ELF-1 (cell line): ENCODE data around the gene MYH16.
A peak's percentile ranks its signal among the peaks of the same experiment; 100 is the strongest.
"Not testable (repeated sequence)": the region's sequence is repeated elsewhere in the genome, so short reads cannot be mapped to it uniquely, and the experiment has no call there.

Experiments
- DNase-seq: peaks from one replicate; pipeline ENCODE4 v3.0.0-alpha.2; 2016; ENCODE audit warnings: low read depth, low spot score

The MYH16 gene

DNA sequence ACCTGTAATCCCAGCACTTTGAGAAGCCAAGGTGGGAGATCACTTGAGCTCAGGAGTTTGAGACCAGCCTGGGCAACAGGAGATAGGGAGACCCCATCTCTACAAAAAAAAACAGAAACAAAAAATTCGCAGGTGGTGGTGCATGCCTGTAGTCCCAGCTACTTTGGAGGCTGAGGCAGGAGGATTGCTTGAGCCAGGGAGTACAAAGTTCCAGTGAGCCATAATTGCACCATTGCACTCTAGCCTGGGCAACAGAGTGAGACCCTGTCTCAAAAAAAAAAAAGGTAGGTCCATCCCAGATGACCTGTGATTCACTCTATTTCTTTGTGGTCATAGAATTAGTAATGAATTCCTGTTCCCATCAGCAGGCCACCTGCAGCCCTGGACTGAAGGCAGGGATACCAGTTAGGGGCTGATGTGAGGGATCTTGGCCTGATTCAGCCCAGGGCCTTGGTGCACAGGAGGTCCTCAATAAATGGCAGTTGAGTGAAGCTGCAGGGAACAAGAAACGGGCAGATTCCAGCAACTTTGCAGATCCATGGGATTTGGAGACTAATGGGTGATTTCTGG, at the start of gene MYH16:
Gene MYH16 (plus strand): TSS at position 364 of the 570 bp plus-strand sequence.
- no peak for DNase-seq

DNA sequence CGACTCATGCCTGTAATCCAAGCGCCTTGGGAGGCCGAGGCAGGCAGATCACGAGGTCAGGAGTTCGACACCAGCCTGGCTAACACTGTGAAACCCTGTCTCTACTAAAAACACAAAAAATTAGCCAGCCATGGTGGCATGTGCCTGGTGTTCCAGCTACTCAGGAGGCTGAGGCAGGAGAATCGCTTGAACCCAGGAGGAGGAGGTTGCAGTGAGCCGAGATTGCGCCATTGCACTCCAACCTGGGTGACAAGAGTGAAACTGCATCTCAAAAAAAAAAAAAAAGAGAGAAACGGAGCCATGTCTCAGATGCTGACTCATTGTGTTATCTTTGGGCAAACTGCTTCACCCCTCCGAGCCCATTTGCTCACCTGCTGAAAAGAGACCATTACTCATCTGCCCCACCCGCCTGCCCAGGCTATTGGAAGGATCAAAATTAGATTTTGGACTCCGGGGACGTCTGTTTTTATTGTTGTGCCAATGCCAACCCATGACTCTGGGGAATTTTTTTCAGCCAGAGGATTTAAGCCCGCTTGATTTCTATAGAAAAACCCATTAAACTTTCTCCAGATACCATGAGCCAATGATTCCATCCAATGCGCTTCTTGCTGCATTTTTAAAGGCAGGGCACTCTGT, 48.3 kb upstream of the MYH16 start:
- not testable (repeated sequence) for DNase-seq

DNA sequence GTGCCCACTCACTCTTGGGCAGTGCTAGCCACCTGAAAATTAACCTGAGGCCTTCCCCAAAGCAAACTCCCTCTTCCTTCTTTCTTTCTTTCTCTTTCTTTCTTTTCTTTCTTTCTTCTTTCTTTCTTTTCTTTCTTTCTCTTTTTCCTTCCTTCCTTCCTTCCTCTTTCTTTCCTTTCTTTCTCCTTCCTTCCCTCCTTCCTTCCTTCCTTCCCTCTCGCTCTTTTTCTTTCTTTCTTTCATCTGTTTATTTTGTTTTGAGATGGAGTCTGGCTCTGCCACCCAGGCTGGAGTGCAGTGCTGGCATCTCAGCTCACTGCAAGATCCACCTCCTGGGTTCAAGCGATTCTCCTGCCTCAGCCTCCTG, 47.8 kb upstream of the MYH16 start:
- DNase-seq = no peak

DNA sequence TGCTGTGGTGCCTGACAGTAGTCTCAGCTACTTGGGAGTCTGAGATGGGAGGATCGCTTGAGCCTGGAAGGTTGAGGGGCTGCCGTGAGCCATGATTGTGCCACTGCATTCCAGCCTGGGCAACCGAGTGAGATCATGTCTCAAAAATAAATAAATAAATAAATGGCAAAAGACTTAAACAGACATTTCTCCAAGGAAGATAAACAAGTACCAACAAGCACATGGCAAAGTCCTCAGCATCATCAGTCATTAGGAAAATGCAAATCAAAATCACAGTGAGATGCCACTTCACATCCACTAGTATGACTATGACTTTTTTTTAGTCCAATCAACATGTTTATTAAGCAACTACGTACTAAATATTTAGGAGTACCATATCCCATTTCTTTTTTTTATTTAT, 43.4 kb upstream of the MYH16 start:
- DNase-seq = no peak

DNA sequence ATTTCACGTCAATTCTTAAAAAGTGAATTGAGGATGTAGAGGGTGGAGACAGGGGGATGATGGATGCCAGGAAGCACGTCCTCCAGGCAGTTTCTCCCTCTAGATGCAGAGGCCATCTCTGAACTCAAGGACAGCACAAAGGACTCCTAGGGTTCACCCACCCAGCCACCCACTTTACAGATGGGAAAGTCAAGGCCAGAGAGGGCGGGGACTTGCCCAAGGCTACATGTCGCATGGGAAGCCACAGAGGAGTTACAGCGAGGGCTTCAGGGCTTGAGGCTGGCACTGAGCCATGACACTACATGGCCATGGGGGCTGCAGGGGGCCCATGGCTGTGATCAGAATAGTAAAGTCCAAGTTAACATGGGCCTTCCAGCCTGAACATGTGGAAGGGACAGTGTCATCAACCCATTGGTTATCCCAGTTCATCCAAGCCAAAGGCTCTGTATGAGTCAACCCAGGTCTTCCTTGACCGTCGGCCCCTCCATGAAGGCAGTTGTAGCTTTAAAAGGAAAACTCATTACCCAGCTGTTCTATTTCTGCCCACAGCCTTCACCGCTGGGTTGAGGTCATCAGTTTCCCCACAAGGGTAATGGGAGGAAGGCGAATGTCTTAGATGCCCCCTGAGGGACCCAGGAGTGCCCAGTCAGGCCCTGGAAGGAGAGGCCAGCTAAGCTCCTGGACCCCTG, 40.4 kb upstream of the MYH16 start:
- no peak for DNase-seq

DNA sequence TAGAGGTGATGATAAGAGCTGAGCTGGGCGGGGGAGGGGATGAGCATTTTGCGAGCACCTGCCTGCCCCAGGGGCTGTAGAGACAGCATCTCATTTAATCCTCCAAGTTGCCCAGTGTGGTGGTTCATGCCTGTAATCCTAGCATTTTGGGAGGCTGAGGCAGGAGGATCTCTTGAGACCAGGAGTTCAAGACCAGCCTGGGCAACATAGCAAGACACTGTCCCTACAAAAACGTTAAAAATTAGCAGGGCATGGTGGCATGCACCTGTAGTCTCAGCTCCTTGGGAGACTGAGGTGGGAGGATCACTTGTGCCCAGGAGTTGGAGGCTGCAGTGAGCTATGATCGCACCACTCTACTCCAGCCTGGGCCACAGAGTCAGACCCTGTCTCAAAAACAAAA, 39.7 kb upstream of the MYH16 start:
- not testable (repeated sequence) for DNase-seq

DNA sequence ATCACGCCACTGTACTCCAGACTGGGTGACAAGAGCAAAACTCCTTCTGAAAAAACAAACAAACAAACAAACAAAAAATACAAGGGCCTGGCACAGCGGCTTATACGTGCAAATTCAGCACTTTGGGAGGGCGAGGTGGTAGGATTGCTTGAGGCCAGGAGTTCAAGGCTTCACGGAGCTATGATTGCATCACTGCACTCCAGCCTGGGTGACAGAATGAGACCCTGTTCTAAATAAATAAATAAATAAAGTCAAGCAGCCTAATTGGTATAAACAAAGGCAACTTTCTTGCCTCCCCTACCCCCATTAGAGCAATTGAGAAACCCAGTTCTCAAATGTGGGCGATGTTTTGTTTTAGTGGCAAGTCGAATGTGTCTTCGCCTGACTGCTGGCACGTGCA, 38.5 kb upstream of the MYH16 start:
- no peak for DNase-seq

DNA sequence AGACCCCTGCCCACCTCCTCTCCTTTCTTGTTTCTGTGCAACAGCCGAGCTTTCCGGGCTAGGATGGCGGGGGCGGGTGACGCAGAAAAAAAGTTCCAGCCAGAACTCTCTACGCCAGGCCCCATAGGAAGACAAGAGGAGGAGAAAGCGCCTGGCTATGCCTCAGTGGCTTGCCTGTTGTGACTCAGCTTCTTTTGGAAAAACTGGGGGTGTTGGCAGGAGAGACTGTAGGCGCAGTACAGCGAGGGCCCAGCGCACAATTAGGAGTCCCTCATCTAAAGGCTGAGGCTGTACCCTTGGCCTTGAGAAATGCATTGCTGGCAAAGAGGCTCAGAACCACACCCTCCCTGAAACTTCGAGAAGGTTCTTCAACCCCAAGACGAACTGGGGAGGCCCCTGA, 36.7 kb upstream of the MYH16 start:
- DNase-seq = no peak

DNA sequence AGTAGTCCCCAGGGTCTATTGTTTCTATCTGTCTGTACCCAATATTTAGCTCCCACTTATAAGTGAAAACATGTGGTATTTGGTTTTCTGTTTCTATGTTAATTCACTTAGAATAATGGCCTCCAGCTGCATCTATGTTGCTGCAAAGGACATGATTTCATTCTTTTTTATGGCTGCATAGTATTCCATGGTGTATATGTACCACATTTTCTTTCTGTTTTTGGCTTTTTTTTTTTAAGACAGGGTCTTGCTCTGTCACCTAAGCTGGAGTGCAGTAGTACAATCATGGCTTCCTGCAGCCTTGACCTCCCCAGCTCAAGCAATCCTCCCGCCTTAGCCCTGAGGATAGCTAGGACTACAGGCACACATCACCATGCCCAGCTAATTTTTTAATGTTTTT, 34.8 kb upstream of the MYH16 start:
- not testable (repeated sequence) for DNase-seq

DNA sequence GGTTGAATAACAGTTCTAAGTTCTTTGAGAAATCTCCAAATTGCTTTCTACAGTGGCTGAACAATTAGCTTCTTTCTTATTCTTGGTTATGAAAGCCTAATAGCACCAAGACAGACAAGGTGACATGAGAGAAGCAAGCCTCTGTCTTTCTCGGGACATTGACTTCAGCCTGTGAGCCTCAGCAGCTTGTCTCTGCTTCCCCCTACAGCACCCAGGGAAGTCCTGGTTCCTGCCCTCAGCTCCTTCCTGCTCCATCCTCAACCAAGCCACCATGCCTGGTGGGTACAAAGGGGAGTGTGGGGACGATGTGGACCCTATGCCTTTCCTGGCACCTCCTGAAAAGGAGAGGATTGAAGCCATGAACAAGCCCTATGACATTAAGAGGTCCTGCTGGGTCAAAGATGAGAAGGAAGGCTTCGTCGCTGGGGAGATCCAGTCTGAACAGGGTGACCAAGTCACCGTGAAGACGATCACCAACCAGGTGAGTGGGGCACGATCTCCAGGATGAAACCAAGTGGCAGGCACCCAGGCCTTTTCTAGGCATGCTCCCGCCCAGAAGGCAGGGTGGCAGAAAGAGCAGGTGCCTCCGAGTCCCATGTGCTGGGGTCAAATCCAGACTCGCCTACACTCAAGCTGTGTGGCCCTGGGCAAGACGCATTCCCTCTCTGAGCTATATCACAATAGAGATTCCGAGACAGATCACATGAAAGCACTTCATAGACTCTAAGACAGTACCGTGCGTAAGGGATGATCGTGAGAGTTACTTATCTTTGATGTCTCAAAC, 33.9 kb upstream of the MYH16 start:
- no peak for DNase-seq

DNA sequence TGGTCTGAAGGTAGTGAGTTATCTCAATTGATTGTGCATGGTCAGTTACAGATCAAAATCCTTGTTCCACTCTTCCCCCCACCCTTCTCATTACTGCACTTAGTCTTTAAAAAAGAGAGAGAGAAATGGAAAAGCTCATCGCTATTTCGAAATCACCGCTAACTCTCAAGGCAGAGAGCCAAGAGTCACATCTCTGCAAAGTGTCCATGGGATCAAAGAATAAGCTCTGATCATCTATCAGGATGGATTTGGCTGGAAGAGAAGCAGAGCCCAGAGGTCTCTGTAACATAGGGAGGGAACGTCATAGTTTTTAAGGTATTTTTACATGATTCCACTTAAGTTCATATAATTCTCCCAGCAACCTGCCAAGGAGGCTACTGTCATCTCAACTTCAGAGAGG, 30.0 kb upstream of the MYH16 start:
- no peak for DNase-seq

DNA sequence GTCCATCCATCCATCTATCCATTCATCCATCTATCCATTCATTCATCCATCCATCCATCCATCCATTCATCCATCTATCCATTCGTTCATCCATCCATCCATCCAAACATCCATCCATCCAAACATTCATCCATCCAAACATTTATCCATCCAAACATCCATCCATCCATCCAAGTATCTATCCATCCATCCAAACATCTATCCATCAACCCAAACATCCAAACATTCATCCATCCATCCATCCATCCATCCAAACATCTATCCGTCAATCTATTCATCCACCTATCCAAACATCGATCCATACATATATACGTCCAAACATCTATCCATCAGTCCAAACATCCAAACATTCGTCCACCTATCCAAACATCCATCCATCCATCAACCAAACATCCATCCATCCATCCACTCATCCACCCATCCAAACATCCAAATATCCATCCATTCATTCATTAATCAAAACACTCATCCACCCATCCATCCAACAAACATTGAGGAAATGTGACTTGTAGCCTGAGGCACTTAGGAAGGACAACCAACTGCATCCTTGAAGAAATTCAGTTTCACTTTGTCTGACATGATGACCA, 28.8 kb upstream of the MYH16 start:
- no peak for DNase-seq

DNA sequence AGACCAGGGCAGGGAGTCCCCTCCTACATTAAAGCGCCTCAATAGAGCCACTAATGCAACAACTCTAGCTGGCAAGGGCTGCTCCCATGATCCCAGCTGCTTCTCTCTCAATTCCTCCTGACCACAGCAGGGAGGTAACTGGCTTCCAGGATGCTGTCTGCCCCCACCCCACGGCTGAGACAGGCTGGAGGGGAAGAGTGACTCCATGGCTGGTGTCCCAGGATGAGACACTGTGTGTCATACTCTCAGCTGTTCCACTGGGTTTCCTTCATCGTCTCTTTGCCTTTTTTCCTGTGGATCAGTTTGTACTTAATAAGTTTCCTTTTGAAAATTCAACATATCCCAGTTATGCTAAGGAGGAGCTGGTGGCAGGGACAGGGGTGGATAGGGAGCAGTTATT, 27.7 kb upstream of the MYH16 start:
- DNase-seq = no peak

DNA sequence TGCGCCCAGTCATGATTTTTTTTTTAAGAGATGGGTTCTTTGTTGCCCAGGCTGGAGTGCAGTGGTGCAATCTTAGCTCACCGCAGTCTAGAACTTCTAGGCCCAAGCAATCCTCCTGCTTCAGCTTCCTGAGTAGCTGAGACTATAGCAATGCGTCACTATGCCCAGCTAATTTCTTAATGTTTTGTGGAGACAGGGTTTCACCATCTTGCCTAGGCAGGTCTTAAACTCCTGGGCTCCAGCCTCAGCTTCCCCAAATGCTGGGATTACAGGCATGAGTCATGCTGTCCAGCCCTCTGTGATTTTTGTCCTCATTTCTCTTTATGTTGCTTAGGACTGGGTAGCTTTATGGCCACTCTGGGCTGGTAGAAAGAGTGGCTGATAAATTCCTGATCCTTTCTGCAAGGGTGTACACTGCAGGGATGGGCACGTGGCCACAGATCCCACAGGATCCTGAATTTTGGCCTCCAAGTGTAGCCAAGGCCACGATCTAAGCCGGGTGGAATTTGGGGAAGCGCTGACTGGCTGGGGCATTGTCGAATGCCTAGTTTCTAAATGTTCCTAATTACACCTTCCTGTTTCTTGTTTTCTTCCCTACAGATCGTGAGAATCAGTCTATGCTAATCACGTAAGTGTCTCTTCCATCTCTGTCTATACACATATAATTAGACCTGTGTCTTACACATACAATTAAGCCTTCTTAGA, 24.1 kb upstream of the MYH16 start:
- no peak for DNase-seq

DNA sequence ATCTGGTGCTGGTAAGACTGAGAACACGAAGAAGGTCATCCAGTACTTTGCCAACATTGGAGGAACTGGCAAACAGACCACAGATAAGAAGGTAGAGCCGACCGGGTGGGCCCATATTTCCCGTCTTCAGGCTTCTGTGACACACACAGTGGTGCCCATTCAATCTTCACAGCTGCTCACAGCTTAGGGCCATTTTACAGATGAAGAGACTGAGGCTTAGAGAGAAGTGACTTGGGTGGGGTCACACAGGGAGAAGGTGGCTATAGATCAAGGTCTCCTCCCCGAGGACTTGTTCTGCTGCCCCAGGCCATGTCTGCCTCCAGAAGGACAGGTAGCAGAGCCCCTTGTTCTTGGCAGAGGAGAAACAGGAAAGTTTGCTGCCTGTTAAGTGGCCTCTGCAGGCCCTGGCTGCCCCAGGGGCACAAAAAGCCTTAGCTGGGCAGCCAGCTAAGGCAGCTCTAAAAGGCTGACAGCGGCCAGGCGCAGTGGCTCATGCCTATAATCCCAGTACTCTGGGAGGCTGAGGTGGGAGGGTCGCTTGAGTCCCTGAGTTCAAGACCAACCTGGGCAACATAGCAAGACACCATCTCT, 22.6 kb upstream of the MYH16 start:
- DNase-seq = peak; percentile 70

DNA sequence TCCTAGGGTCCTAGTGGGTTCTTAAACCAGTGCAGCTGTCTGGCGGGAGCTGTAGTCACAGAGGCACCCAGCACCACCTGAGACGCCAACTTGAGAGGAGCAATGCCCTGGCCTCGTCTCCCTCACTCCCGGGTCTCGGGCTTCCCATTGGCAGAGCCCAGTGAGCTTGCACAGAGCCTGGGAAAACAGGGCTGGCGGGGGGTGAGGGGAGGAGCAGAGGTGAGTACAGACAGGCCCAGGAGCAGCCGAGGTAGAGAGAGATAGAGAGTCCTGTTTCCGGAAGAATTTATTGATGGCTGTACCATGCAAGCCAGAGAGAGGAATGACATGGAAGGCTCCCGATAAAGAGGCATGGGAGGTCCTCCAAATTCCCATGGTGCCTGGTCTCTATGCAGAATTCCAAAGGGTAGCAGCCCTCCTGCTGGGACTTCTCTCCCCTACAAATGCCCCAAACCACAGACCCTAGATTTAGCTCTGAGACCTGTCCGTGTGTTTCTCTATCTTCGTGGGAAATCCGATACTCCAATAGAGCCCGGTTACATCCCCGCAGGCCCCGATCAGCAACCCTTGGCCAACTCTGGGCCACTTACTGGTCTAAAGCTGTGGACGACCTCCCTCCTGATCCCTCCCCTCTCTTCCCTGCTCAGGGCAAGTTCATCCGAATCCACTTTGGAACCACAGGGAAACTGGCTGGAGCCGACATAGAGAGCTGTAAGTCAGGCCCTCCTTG, 20.3 kb upstream of the MYH16 start:
- peak; percentile 31 for DNase-seq

DNA sequence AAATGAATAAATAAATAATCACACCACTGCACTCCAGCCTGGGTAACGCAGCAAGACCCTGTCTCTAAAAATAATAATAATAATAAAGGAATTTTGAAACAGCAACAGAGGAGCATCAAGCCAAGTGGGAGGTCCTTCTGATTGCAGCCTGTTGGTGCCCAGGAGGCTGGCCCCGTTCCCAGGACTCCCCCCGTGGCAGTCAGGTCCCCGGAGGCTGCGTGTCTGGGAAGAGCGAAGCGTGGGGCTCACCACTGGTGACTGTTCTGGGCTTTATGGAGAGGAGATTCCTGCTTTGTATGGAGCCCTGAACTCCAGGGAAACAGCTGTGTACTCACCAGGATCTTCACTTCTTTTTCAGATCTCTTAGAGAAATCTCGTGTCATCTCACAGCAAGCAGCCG, 19.3 kb upstream of the MYH16 start:
- DNase-seq = no peak

DNA sequence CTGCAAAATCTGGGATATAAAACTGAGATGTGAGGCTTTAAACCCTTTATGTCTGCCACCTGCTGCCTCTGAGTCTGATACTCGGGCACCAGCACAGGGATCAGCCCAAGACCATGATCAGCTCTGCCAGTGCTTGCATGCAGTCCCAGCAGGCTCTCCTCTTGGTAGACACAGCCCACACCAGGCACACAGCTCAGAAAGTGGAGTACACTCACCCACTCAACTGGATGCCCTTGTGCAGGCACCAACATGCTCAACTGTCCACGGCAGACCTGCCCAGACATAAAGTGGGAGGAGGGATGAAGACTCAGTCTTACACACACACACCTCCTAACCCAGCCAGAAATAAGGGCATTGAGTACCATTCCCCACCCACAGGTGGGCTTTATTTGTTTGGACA, 18.2 kb upstream of the MYH16 start:
- DNase-seq = no peak

DNA sequence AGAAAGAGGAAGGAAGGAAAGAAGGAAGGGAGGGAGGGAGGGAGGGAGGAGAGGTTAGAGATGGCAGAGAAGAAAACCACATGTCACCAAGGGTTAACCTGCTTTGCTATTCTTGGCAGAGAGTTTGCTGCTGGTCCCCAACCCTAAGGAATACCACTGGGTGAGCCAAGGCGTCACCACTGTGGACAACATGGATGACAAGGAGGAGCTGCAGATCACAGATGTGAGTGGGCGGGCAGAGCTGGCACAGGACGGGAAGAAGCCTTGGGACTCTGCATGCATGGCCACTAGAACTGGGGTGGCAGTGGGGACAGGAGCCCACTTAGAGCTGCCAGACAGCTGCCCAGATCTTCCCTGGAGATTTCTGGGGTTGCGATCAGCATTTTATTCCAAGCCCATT, 17.2 kb upstream of the MYH16 start:
- no peak for DNase-seq

DNA sequence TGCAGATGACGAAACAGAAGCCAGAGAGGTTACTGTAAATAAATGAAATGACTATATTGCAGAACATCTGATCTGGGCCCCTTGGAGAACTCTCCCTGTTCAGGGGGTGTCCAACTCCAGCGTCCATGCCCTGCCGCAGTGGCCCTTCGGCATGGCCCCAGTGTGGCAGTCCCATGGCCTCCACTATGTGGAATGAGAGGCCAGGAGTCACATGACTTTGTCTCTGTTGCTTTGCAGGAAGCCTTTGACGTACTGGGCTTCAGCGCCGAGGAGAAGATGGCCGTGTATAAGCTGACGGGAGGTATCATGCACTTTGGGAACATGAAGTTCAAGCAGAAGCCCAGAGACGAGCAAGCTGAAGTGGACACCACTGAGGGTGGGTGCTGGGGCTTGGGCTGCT, 15.6 kb upstream of the MYH16 start:
- DNase-seq = no peak

DNA sequence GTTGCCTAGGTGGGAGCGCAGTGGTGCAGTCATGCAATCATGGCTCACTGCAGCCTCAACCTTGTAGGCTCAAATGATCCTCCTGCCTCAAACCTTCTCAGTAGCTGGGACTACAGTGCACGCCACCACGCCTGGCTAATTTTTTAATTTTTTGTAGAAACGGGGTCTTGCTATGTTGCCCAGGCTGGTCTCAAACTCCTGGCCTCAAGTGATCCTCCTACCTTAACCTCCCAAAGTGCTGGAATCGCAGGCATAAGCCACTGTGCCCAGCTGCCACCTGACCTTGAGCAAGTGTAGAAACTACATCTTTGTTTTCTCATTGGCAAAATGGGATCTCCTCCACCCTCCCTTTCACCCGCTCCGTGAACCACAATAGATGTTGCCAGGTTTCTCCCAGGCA, 15.0 kb upstream of the MYH16 start:
- no peak for DNase-seq
